A549 (cell line): ENCODE data around the gene RNF8. TPM values are rescaled to one million over a fixed set of nuclear protein-coding genes. Genes with fewer than 3 reads are reported as not detected.
"Not testable (repeated sequence)": the region's sequence is repeated elsewhere in the genome, so short reads cannot be mapped to it uniquely, and the experiment has no call there.

Experiments
- ATAC-seq, 2 experiments: fragments of 200-7000 bp in 1 of 2; fragments of >200 bp in 1 of 2; cut with Nextera tagmentation in 1 of 2; cut with Tn5 transposase in 1 of 2; 3 replicates each; pipeline versions ENCODE4 v1.8.0 to v1.9.1; 2018 to 2020; ENCODE audit warnings: mild to moderate bottlenecking in 1 of 2, moderate library complexity in 1 of 2
- CTCF ChIA-PET: fragments of 300-600 bp; sonication (Branson Sonifier 250); formaldehyde crosslinking; extraction: SDS; loops from one replicate; lab custom pipeline; 2021; ENCODE audit warnings: antibody characterized with exemption, inconsistent platforms; lab: Yijun Ruan, JAX
- POLR2A ChIA-PET: fragments of 350-600 bp; formaldehyde crosslinking; extraction: SDS; loops from one replicate; lab custom pipeline; 2021; ENCODE audit warnings: antibody characterized with exemption, inconsistent platforms; lab: Yijun Ruan, JAX
- DNase-seq, 2 experiments: peaks; one replicate each; pipeline versions ENCODE4 v3.0.0 to v3.0.0-alpha.2; 2011 to 2016; ENCODE audit warnings: low read depth in 1 of 2, low spot score in 1 of 2
- FAIRE-seq: peaks from 2 replicates; lab custom pipeline; 2011; peaks lifted over from hg19 to GRCh38; lab: Jason Lieb, UNC
- H3K27ac ChIP-seq, 2 experiments: fragments of >200 bp; sonication (Bioruptor Twin); formaldehyde crosslinking; 3 replicates each; pipeline ENCODE4 v1.5.1; 2016 to 2017
- H3K4me1 ChIP-seq: fragments of >200 bp; sonication (Bioruptor Twin); formaldehyde crosslinking; 3 replicates; pipeline ENCODE4 v1.6.1; 2016
- H3K4me2 ChIP-seq: fragments of >200 bp; sonication (Bioruptor Twin); formaldehyde crosslinking; 3 replicates; pipeline ENCODE4 v1.6.1; 2016
- H3K4me3 ChIP-seq: fragments of >200 bp; sonication (Bioruptor Twin); formaldehyde crosslinking; 3 replicates; pipeline ENCODE4 v1.5.1; 2016
- H3K9me3 ChIP-seq: fragments of >200 bp; sonication (Bioruptor Twin); formaldehyde crosslinking; 3 replicates; pipeline ENCODE4 v1.6.1; 2016
- BCL3 ChIP-seq: fragments of >200 bp; sonication (Bioruptor Twin); formaldehyde crosslinking; IDR thresholded peaks from 3 replicates; pipeline ENCODE4 v1.6.1; 2016
- CEBPB ChIP-seq, 2 experiments: fragments of >200 bp in 1 of 2; sonication (Bioruptor Twin) in 1 of 2; formaldehyde crosslinking in 1 of 2; IDR thresholded peaks; 2 replicates each; pipeline ENCODE4 v1.6.1; 2012 to 2016
- CHD4 ChIP-seq: fragments of 200-600 bp; sonication (generic); IDR thresholded peaks from 2 replicates; pipeline ENCODE4 v1.6.1; 2016; ENCODE audit warnings: antibody characterized with exemption, mild to moderate bottlenecking, borderline replicate concordance
- CTCF ChIP-seq: fragments of >200 bp; sonication (Bioruptor Twin); formaldehyde crosslinking; IDR thresholded peaks from 3 replicates; pipeline ENCODE4 v1.5.1; 2016
- E2F6 ChIP-seq: IDR thresholded peaks from 2 replicates; pipeline ENCODE4 v1.6.1; 2012; ENCODE audit warnings: low read depth, borderline replicate concordance
- EHF ChIP-seq: fragments of 250-450 bp; sonication (Bioruptor Pico); IDR thresholded peaks from 2 replicates; pipeline ENCODE4 v1.5.0; 2020; ENCODE audit warnings: mild to moderate bottlenecking
- FOSB ChIP-seq: fragments of 250-450 bp; sonication (Bioruptor Pico); IDR thresholded peaks from 2 replicates; pipeline ENCODE4 v1.5.0; 2020; ENCODE audit warnings: mild to moderate bottlenecking, moderate library complexity
- GATA3 ChIP-seq: IDR thresholded peaks from 2 replicates; pipeline ENCODE4 v1.6.1; 2012; ENCODE audit warnings: borderline replicate concordance
- HES2 ChIP-seq: fragments of >200 bp; sonication (Bioruptor Twin); formaldehyde crosslinking; IDR thresholded peaks from 2 replicates; pipeline ENCODE4 v1.6.1; 2016
- HOXA7 ChIP-seq: fragments of 250-450 bp; sonication (Bioruptor Pico); IDR thresholded peaks from 2 replicates; pipeline ENCODE4 v1.5.0; 2020; ENCODE audit warnings: mild to moderate bottlenecking, moderate library complexity
- JUN ChIP-seq, 2 experiments: fragments of >200 bp; sonication (Bioruptor Twin); formaldehyde crosslinking; IDR thresholded peaks; 2 replicates in 1 of 2; 3 replicates in 1 of 2; pipeline ENCODE4 v1.6.1; 2016 to 2017
- JUNB ChIP-seq: fragments of >200 bp; sonication (Bioruptor Twin); formaldehyde crosslinking; IDR thresholded peaks from 2 replicates; pipeline ENCODE4 v1.6.1; 2016
- KDM1A ChIP-seq: fragments of 200-600 bp; sonication (generic); IDR thresholded peaks from 2 replicates; pipeline ENCODE4 v1.6.1; 2016; ENCODE audit warnings: low read depth, mild to moderate bottlenecking
- MAX ChIP-seq: IDR thresholded peaks from 2 replicates; pipeline ENCODE4 v1.6.1; 2012
- POLR2A ChIP-seq: IDR thresholded peaks from 2 replicates; pipeline ENCODE4 v1.6.1; 2012; ENCODE audit warnings: mild to moderate bottlenecking, low read length
- POLR2AphosphoS2 ChIP-seq: conservative IDR thresholded peaks from 2 replicates; pipeline ENCODE4 v1.6.1; 2012; ENCODE audit warnings: low read length, improper control_type of control experiment, inconsistent platforms
- RAD21 ChIP-seq, 2 experiments: fragments of >200 bp in 1 of 2; sonication (Bioruptor Twin) in 1 of 2; formaldehyde crosslinking in 1 of 2; IDR thresholded peaks in 1 of 2; conservative IDR thresholded peaks in 1 of 2; 2 replicates in 1 of 2; 3 replicates in 1 of 2; pipeline ENCODE4 v1.6.1; 2012 to 2018; ENCODE audit warnings: inconsistent platforms in 1 of 2
- TFCP2L1 ChIP-seq: fragments of 250-450 bp; sonication (Bioruptor Pico); IDR thresholded peaks from 2 replicates; pipeline ENCODE4 v1.5.0; 2021; ENCODE audit warnings: mild to moderate bottlenecking
- ZSCAN20 ChIP-seq: fragments of 250-450 bp; sonication (Bioruptor Pico); IDR thresholded peaks from 2 replicates; pipeline ENCODE4 v1.8.0; 2022; ENCODE audit warnings: mild to moderate bottlenecking, moderate library complexity
- WGBS: methylation state at CpG from one replicate; pipeline ENCODE4 v1.1.6; 2017; ENCODE audit errors: missing lambda C conversion rate; 5-methylcytosine and 5-hydroxymethylcytosine counted together
- polyA plus RNA-seq, 4 experiments: library from polyadenylated mRNA; depleted of rRNA in 3 of 4; stranded (reverse); fragments of >200 nt; fragmentation: RNase III in 1 of 4; extraction: RNeasy Plus Mini Kit Qiagen cat#74134 plus additional on column Dnase treatment in 1 of 4; gene quantifications; 2 replicates in 3 of 4; 3 replicates in 1 of 4; pipeline ENCODE4 v1.2.3, GENCODE V29; 2011 to 2017

The RNF8 gene
- polyA plus RNA-seq, 2 of the 4 experiments (the other 2 are of a cell fraction) = 21.4 to 22.0 TPM

- TF ChIP-seq KDM1A (no peak), POLR2A (no peak)
Observed at GRCh38 chr6:37331047-37331446, 22.7 kb upstream of the RNF8 start (continued).

- H3K4me1 ChIP-seq = no peaks in the 10 kb centered on the region
- no peak for FAIRE-seq
- ChIA-PET POLR2A (no interaction called here), CTCF (interaction anchor here (1.3 kb wide), 1 partner anchor 11 kb away, joined by 5 read pairs; no protein-coding TSS in a partner anchor)
- WGBS = 94% methylated on average over 1 of the region's 1 CpG
- H3K27ac ChIP-seq = no peak overlapping the region
- H3K4me3 ChIP-seq = no peak overlapping the region
- no peak overlapping the region for H3K4me2 ChIP-seq
- ATAC-seq = no peak
- DNase-seq = no peak
- H3K9me3 ChIP-seq = no peaks in the 10 kb centered on the region
- no peak for TF ChIP-seq MAX
- no peak for TF ChIP-seq CEBPB (IDR thresholded peaks at IDR 0.05)
- no peak for TF ChIP-seq HES2
- TF ChIP-seq TFCP2L1 (CRISPR knock-in tag) = no peak
- TF ChIP-seq, all 56 proteins: peak for 0
Observed at GRCh38 chr6:37332894-37333293, 20.9 kb upstream of the RNF8 start.

GRCh38 chr6:37334047-37334446 lies 19.7 kb upstream of the RNF8 start:
- H3K4me2 ChIP-seq = no peak overlapping the region
- DNase-seq (no peak), FAIRE-seq (no peak), ATAC-seq (no peak)
- no peaks in the 10 kb centered on the region for H3K4me1 ChIP-seq
- POLR2A ChIA-PET = interaction anchor here (0.6 kb wide), 1 partner anchor 452 kb away, joined by 4 read pairs; no protein-coding TSS in a partner anchor
- H3K9me3 ChIP-seq = no peaks in the 10 kb centered on the region
- H3K27ac ChIP-seq = no peak overlapping the region
- no peak overlapping the region for H3K4me3 ChIP-seq
- TF ChIP-seq JUNB = no peak
- TF ChIP-seq TFCP2L1 (CRISPR knock-in tag) = no peak
- TF ChIP-seq HOXA7 (CRISPR knock-in tag) = no peak
- TF ChIP-seq CHD4 = no peak
- no peak for TF ChIP-seq CTCF
- TF ChIP-seq BCL3 = no peak
- no peak for TF ChIP-seq POLR2AphosphoS2
- no peak for TF ChIP-seq CEBPB (IDR thresholded peaks at IDR 0.05)
- CTCF ChIA-PET = no interaction called here

- H3K27ac ChIP-seq, H3K9me3 ChIP-seq, H3K4me1 ChIP-seq, DNase-seq, FAIRE-seq, CTCF ChIA-PET, ATAC-seq, H3K4me3 ChIP-seq, POLR2A ChIA-PET, H3K4me2 ChIP-seq: not testable (repeated sequence)
- WGBS = 92% methylated on average over 3 of the region's 3 CpGs
Observed at GRCh38 chr6:37338317-37338716, 15.5 kb upstream of the RNF8 start.

- FAIRE-seq (no peak), DNase-seq (no peak), ATAC-seq (no peak)
- Histone ChIP-seq H3K9me3 (no peaks in the 10 kb centered on the region), H3K4me2 (no peak overlapping the region), H3K27ac (no peak overlapping the region), H3K4me1 (no peaks in the 10 kb centered on the region), H3K4me3 (no peak overlapping the region)
- ChIA-PET CTCF (no interaction called here), POLR2A (no interaction called here)
- WGBS = 95% methylated on average over 5 of the region's 5 CpGs
- TF ChIP-seq RAD21 (conservative IDR thresholded peaks at IDR 0.05 in 1 of 2, IDR thresholded peaks at IDR 0.05 in 1 of 2) = no peak
- no peak for TF ChIP-seq EHF (CRISPR knock-in tag)
- no peak for TF ChIP-seq MAX
- no peak for TF ChIP-seq E2F6
- no peak for TF ChIP-seq FOSB (CRISPR knock-in tag)
- no peak for TF ChIP-seq GATA3
- no peak for TF ChIP-seq ZSCAN20 (CRISPR knock-in tag)
- TF ChIP-seq JUN (IDR thresholded peaks at IDR 0.05) = no peak
- TF ChIP-seq, all 56 proteins: peak for 0
Observed at GRCh38 chr6:37338745-37339255, 15.0 kb upstream of the RNF8 start.
